Loucy (cell line): ENCODE measurements around the gene KLF7.

Experiments used
- H2AFZ ChIP-seq: fragments of 200-600 bp; sonication (generic); 2 replicates; pipeline ENCODE4 v1.6.0; 2016; ENCODE audit warnings: antibody characterized with exemption, mild to moderate bottlenecking, low read length, moderate library complexity
- H3F3A ChIP-seq: fragments of 200-600 bp; 2 replicates; pipeline ENCODE4 v1.6.0; 2016; ENCODE audit warnings: antibody characterized with exemption, low read depth, mild to moderate bottlenecking
- H3K27me3 ChIP-seq: fragments of 200-600 bp; sonication (generic); 2 replicates; pipeline ENCODE4 v1.6.1; 2014; ENCODE audit warnings: low read length, mild to moderate bottlenecking; ENCODE audit not compliant: insufficient read depth, poor library complexity, severe bottlenecking
- H3K36me3 ChIP-seq: fragments of 200-600 bp; sonication (generic); 2 replicates; pipeline ENCODE4 v1.6.1; 2016; ENCODE audit warnings: low read length; ENCODE audit not compliant: insufficient read depth
- H3K4me1 ChIP-seq: fragments of 200-600 bp; sonication (generic); 2 replicates; pipeline ENCODE4 v1.5.1; 2014; ENCODE audit warnings: low read length, mild to moderate bottlenecking; ENCODE audit not compliant: insufficient read depth, poor library complexity, severe bottlenecking
- H3K4me2 ChIP-seq: fragments of 200-600 bp; sonication (generic); 2 replicates; pipeline ENCODE4 v1.6.0; 2014; ENCODE audit warnings: antibody characterized with exemption, low read length, low read depth, mild to moderate bottlenecking; ENCODE audit not compliant: poor library complexity, severe bottlenecking
- H3K4me3 ChIP-seq: fragments of 200-600 bp; sonication (generic); 2 replicates; pipeline ENCODE4 v1.5.1; 2014; ENCODE audit warnings: low read length, mild to moderate bottlenecking, mixed read lengths; ENCODE audit not compliant: poor library complexity, severe bottlenecking
- H3K79me2 ChIP-seq: fragments of 200-600 bp; sonication (generic); 2 replicates; pipeline ENCODE4 v1.6.1; 2014; ENCODE audit warnings: low read length; ENCODE audit not compliant: insufficient read depth
- H3K9ac ChIP-seq: fragments of 200-600 bp; sonication (generic); 2 replicates; pipeline ENCODE4 v1.6.0; 2014; ENCODE audit warnings: mild to moderate bottlenecking, low read depth, low read length, moderate library complexity; ENCODE audit not compliant: poor library complexity, severe bottlenecking
- H3K9me2 ChIP-seq: fragments of 200-600 bp; sonication (generic); replicated peaks from 2 replicates; pipeline ENCODE4 v1.6.1; 2016; ENCODE audit warnings: low read depth, low read length, mixed read lengths
- H3K9me3 ChIP-seq: fragments of 200-600 bp; sonication (generic); 2 replicates; pipeline ENCODE4 v1.6.1; 2014; ENCODE audit warnings: mild to moderate bottlenecking, antibody characterized with exemption, low read length, low read depth; ENCODE audit not compliant: insufficient read depth
- H4K20me1 ChIP-seq: fragments of 200-600 bp; sonication (generic); 2 replicates; pipeline ENCODE4 v1.6.0; 2014; ENCODE audit warnings: antibody characterized with exemption, low read length, mild to moderate bottlenecking; ENCODE audit not compliant: insufficient read depth, poor library complexity, severe bottlenecking
- EZH2phosphoT487 ChIP-seq: fragments of 200-600 bp; IDR thresholded peaks from 2 replicates; pipeline ENCODE4 v1.6.1; 2018; ENCODE audit warnings: antibody characterized with exemption, mild to moderate bottlenecking, moderate library complexity, borderline replicate concordance
- TF ChIP-seq, protein P1 (sequence below): fragments of 200-600 bp; sonication (generic); conservative IDR thresholded peaks from 2 replicates; pipeline ENCODE4 v1.5.1; 2014; ENCODE audit warnings: mild to moderate bottlenecking, antibody characterized with exemption, low read length

KLF7 gene

DNA sequence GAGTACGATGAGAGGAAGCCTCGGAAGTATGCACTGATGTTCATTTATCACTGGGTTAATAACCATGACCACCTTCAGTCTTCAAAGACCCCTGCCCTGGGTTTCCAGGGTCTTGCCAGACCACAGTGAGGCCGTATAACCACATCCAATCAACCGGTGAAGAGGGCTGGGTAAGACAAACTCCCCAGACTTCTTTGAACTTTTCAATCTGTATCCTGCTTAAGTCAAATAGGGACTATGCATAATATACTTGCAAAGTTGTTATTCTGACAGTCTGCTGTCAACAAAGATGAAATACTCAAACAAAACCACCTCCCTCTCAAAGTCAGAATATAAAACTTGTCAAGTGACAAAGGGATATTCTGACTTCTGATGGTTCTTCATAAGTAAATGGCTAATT lies 54.0 kb downstream of the KLF7 start:
- Histone ChIP-seq H3K9me3 (no peaks in the 10 kb centered on the region), H3K27me3 (no peaks in the 10 kb centered on the region), H4K20me1 (no peaks in the 10 kb centered on the region), H3F3A (no peaks in the 10 kb centered on the region), H3K4me1 (peaks cover 23% of the 10 kb centered on the region), H3K79me2 (no peaks in the 10 kb centered on the region), H3K4me3 (no peak overlapping the region), H3K4me2 (no peak overlapping the region), H3K9ac (no peak overlapping the region), H3K36me3 (no peaks in the 10 kb centered on the region), H2AFZ (no peak overlapping the region), H3K9me2 (no peaks in the 10 kb centered on the region)
- TF ChIP-seq, protein P1, sequence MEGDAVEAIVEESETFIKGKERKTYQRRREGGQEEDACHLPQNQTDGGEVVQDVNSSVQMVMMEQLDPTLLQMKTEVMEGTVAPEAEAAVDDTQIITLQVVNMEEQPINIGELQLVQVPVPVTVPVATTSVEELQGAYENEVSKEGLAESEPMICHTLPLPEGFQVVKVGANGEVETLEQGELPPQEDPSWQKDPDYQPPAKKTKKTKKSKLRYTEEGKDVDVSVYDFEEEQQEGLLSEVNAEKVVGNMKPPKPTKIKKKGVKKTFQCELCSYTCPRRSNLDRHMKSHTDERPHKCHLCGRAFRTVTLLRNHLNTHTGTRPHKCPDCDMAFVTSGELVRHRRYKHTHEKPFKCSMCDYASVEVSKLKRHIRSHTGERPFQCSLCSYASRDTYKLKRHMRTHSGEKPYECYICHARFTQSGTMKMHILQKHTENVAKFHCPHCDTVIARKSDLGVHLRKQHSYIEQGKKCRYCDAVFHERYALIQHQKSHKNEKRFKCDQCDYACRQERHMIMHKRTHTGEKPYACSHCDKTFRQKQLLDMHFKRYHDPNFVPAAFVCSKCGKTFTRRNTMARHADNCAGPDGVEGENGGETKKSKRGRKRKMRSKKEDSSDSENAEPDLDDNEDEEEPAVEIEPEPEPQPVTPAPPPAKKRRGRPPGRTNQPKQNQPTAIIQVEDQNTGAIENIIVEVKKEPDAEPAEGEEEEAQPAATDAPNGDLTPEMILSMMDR: no peak

DNA sequence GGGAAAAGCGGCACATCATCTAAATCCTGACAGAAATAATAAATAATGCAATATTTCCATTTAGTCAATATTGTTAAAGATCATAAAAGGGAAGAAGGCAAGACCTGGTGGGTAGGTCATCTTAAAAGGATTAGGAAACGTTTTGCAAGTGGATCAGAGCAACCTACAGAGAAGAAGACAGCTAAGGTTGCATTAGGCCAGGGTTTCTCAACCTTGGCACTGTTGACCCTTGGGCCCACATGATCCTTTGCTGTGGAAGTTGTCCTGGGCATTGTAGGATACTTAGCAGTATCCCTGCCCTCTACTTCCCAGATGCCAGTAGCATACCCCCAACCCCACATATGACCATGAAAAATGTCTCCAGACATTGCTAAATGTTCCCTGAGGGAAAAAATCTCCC lies 55.0 kb downstream of the KLF7 start:
- TF ChIP-seq, protein P1: no peak
- TF ChIP-seq EZH2phosphoT487: no peak
- Histone ChIP-seq H3K9me2 (no peaks in the 10 kb centered on the region), H3K4me2 (no peak overlapping the region), H3K4me1 (peaks cover 23% of the 10 kb centered on the region), H3K9me3 (no peaks in the 10 kb centered on the region), H3F3A (no peaks in the 10 kb centered on the region), H3K4me3 (no peak overlapping the region), H4K20me1 (no peaks in the 10 kb centered on the region), H3K79me2 (no peaks in the 10 kb centered on the region), H3K36me3 (no peaks in the 10 kb centered on the region), H3K27me3 (no peaks in the 10 kb centered on the region), H2AFZ (no peak overlapping the region), H3K9ac (no peak overlapping the region)

GRCh38 chr2:207110310-207110709 lies 55.4 kb downstream of the KLF7 start:
- no peaks in the 10 kb centered on the region for H3K27me3 ChIP-seq
- H3F3A ChIP-seq: no peaks in the 10 kb centered on the region
- H3K79me2 ChIP-seq: no peaks in the 10 kb centered on the region
- no peaks in the 10 kb centered on the region for H3K36me3 ChIP-seq
- H3K4me3 ChIP-seq: no peak overlapping the region
- H3K4me2 ChIP-seq: no peak overlapping the region
- H4K20me1 ChIP-seq: no peaks in the 10 kb centered on the region
- no peaks in the 10 kb centered on the region for H3K9me3 ChIP-seq
- H3K9me2 ChIP-seq: no peaks in the 10 kb centered on the region
- H3K9ac ChIP-seq: no peak overlapping the region
- TF ChIP-seq, protein P1: no peak
- H3K4me1 ChIP-seq: peaks cover 23% of the 10 kb centered on the region
- no peak overlapping the region for H2AFZ ChIP-seq
